ENCODE data around the gene DXO.
"Not testable (repeated sequence)": the region's sequence is repeated elsewhere in the genome, so short reads cannot be mapped to it uniquely, and the experiment has no call there.

DXO gene

GRCh38 chr6:31945154-31945506, 26.8 kb downstream of the DXO start:
- peaks cover 2 to 9% of the 10 kb centered on the region in 2 donors for H3K27me3 ChIP-seq (ENCODE audit: control insufficient read depth in 1 of 2, insufficient read depth in 2 of 2, low read length in 2 of 2)
- no peaks in the 10 kb centered on the region for H3K36me3 ChIP-seq (ENCODE audit: control insufficient read depth in 2 of 2, insufficient read depth in 2 of 2, low read length in 2 of 2)
- H3K9me3 ChIP-seq (ENCODE audit: control insufficient read depth in 2 of 2, low read length in 2 of 2): no peaks in the 10 kb centered on the region
- H3K4me1 ChIP-seq (ENCODE audit: control insufficient read depth, insufficient read depth, low read length): peaks cover 16% of the 10 kb centered on the region
- peak overlapping the region; percentile 53 for H3K27ac ChIP-seq (ENCODE audit: low read length)
- no peak overlapping the region for H3K9ac ChIP-seq (ENCODE audit: low read length in 2 of 2)
- peak overlapping the region in 1 of 2 donors; percentile 66 for H3K4me3 ChIP-seq (ENCODE audit: low read length in 2 of 2)

DNA sequence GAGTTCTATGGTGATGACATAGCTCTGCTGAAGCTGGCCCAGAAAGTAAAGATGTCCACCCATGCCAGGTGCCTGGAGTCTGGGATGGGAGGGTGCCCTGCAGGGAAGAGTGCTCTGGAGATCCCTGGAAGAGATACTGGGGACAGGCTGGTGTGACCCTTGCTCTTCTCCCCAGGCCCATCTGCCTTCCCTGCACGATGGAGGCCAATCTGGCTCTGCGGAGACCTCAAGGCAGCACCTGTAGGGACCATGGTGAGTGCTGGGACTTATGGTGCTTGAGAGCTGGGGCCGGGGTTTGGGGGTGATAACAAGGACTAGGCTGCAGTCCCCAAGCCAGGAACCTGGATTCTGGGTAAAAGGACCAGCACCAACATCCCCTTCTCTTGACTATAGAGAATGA, 28.2 kb downstream of the DXO start:
- H3K36me3 ChIP-seq (ENCODE audit: control insufficient read depth in 2 of 2, insufficient read depth in 2 of 2, low read length in 2 of 2): no peaks in the 10 kb centered on the region
- H3K4me1 ChIP-seq (ENCODE audit: control insufficient read depth, insufficient read depth, low read length): peaks cover 16% of the 10 kb centered on the region
- no peak overlapping the region for H3K27ac ChIP-seq (ENCODE audit: low read length)
- no peaks in the 10 kb centered on the region for H3K9me3 ChIP-seq (ENCODE audit: control insufficient read depth in 2 of 2, low read length in 2 of 2)
- no peak overlapping the region for H3K9ac ChIP-seq (ENCODE audit: low read length in 2 of 2)
- H3K4me3 ChIP-seq (ENCODE audit: low read length in 2 of 2): no peak overlapping the region
- peaks cover 2 to 9% of the 10 kb centered on the region in 2 donors for H3K27me3 ChIP-seq (ENCODE audit: control insufficient read depth in 1 of 2, insufficient read depth in 2 of 2, low read length in 2 of 2)

DNA sequence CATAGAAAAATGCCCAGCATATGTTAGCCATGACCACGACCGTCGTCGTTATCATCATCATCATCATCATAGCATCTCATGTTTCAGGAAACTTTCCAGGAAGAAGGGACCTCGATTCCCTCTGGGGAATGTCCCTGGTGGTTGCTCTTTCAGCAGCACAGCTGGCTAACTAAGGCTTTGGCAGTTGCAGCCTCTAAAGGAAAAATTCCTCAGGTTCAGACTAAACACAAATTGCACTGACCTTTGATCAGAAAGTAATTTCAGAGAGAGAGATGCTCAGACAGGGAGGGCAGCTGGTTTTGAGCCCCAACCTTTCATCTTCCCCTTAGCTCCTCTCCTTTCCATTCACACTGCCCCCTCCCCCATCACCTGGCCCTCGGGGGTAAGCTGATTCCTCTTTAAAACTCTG, 31.7 kb downstream of the DXO start:
- H3K27ac ChIP-seq (ENCODE audit: low read length): no peak overlapping the region
- no peak overlapping the region for H3K4me3 ChIP-seq (ENCODE audit: low read length in 2 of 2)
- no peaks in the 10 kb centered on the region for H3K9me3 ChIP-seq (ENCODE audit: control insufficient read depth in 2 of 2, low read length in 2 of 2)
- no peak overlapping the region for H3K9ac ChIP-seq (ENCODE audit: low read length in 2 of 2)
- H3K27me3 ChIP-seq (ENCODE audit: control insufficient read depth in 1 of 2, insufficient read depth in 2 of 2, low read length in 2 of 2): peaks cover 2 to 9% of the 10 kb centered on the region in 2 donors
- no peaks in the 10 kb centered on the region for H3K36me3 ChIP-seq (ENCODE audit: control insufficient read depth in 2 of 2, insufficient read depth in 2 of 2, low read length in 2 of 2)
- peaks cover 3% of the 10 kb centered on the region for H3K4me1 ChIP-seq (ENCODE audit: control insufficient read depth, insufficient read depth, low read length)

GRCh38 chr6:31935823-31936222, 36.1 kb downstream of the DXO start:
- no peak overlapping the region for H3K9ac ChIP-seq (ENCODE audit: low read length in 2 of 2)
- peaks cover 0 to 3% of the 10 kb centered on the region in 2 donors for H3K27me3 ChIP-seq (ENCODE audit: control insufficient read depth in 1 of 2, insufficient read depth in 2 of 2, low read length in 2 of 2)
- H3K4me1 ChIP-seq (ENCODE audit: control insufficient read depth, insufficient read depth, low read length): no peaks in the 10 kb centered on the region
- no peaks in the 10 kb centered on the region for H3K9me3 ChIP-seq (ENCODE audit: control insufficient read depth in 2 of 2, low read length in 2 of 2)
- no peaks in the 10 kb centered on the region for H3K36me3 ChIP-seq (ENCODE audit: control insufficient read depth in 2 of 2, insufficient read depth in 2 of 2, low read length in 2 of 2)
- no peak overlapping the region for H3K4me3 ChIP-seq (ENCODE audit: low read length in 2 of 2)
- no peak overlapping the region for H3K27ac ChIP-seq (ENCODE audit: low read length)

- no peak overlapping the region for H3K4me3 ChIP-seq (ENCODE audit: low read length in 2 of 2)
- peaks cover 0 to 3% of the 10 kb centered on the region in 2 donors for H3K27me3 ChIP-seq (ENCODE audit: control insufficient read depth in 1 of 2, insufficient read depth in 2 of 2, low read length in 2 of 2)
- no peak overlapping the region for H3K27ac ChIP-seq (ENCODE audit: low read length)
- H3K4me1 ChIP-seq (ENCODE audit: control insufficient read depth, insufficient read depth, low read length): no peaks in the 10 kb centered on the region
- no peaks in the 10 kb centered on the region for H3K36me3 ChIP-seq (ENCODE audit: control insufficient read depth in 2 of 2, insufficient read depth in 2 of 2, low read length in 2 of 2)
- H3K9ac ChIP-seq (ENCODE audit: low read length in 2 of 2): no peak overlapping the region
- H3K9me3 ChIP-seq (ENCODE audit: control insufficient read depth in 2 of 2, low read length in 2 of 2): no peaks in the 10 kb centered on the region
These were observed 36.9 kb downstream of the DXO start for GRCh38 chr6:31935021-31935420.

DNA sequence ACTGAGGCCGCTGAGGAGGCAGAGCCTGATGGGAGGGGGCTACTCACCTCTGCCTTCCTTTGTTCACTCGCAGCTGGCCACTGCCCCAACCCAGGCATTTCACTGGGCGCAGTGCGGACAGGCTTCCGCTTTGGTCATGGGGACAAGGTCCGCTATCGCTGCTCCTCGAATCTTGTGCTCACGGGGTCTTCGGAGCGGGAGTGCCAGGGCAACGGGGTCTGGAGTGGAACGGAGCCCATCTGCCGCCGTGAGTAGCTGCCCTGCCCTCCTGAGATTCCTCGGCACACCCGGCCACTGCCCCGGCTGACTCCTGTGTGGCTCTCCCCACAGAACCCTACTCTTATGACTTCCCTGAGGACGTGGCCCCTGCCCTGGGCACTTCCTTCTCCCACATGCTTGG, 38.4 kb downstream of the DXO start:
- no peak overlapping the region for H3K27ac ChIP-seq (ENCODE audit: low read length)
- no peak overlapping the region for H3K4me3 ChIP-seq (ENCODE audit: low read length in 2 of 2)
- no peaks in the 10 kb centered on the region for H3K9me3 ChIP-seq (ENCODE audit: control insufficient read depth in 2 of 2, low read length in 2 of 2)
- no peaks in the 10 kb centered on the region for H3K36me3 ChIP-seq (ENCODE audit: control insufficient read depth in 2 of 2, insufficient read depth in 2 of 2, low read length in 2 of 2)
- no peak overlapping the region for H3K9ac ChIP-seq (ENCODE audit: low read length in 2 of 2)
- peaks cover 0 to 3% of the 10 kb centered on the region in 2 donors for H3K27me3 ChIP-seq (ENCODE audit: control insufficient read depth in 1 of 2, insufficient read depth in 2 of 2, low read length in 2 of 2)
- no peaks in the 10 kb centered on the region for H3K4me1 ChIP-seq (ENCODE audit: control insufficient read depth, insufficient read depth, low read length)

- H3K4me3 ChIP-seq (ENCODE audit: low read length in 2 of 2); H3K9me3 ChIP-seq (ENCODE audit: control insufficient read depth in 2 of 2, low read length in 2 of 2); H3K27me3 ChIP-seq (ENCODE audit: control insufficient read depth in 1 of 2, insufficient read depth in 2 of 2, low read length in 2 of 2); H3K27ac ChIP-seq (ENCODE audit: low read length); H3K9ac ChIP-seq (ENCODE audit: low read length in 2 of 2); H3K4me1 ChIP-seq (ENCODE audit: control insufficient read depth, insufficient read depth, low read length); H3K36me3 ChIP-seq (ENCODE audit: control insufficient read depth in 2 of 2, insufficient read depth in 2 of 2, low read length in 2 of 2): not testable (repeated sequence)
These were observed 39.8 kb downstream of the DXO start for GRCh38 chr6:31932137-31932536.

DNA sequence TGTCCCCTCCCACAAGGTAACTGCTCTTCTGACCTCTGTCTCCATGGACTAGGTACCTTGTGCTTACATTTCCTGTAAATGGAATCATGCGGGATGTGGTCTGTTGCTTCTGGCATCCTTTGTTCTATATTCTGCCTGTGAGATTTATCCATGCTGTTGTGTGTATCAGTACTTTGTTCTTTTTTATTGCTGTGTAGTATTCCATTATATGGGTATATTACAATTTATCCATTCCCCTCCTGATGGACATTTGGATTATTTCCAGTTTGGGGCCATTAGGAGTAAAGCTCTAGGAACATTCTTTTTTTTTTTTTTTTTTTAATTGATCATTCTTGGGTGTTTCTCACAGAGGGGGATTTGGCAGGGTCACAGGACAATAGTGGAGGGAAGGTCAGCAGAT, 41.0 kb downstream of the DXO start:
- Histone ChIP-seq H3K36me3 (ENCODE audit: control insufficient read depth in 2 of 2, insufficient read depth in 2 of 2, low read length in 2 of 2) (no peaks in the 10 kb centered on the region), H3K27me3 (ENCODE audit: control insufficient read depth in 1 of 2, insufficient read depth in 2 of 2, low read length in 2 of 2) (peaks cover 0 to 6% of the 10 kb centered on the region in 2 donors), H3K4me3 (ENCODE audit: low read length in 2 of 2) (no peak overlapping the region), H3K9ac (ENCODE audit: low read length in 2 of 2) (no peak overlapping the region), H3K4me1 (ENCODE audit: control insufficient read depth, insufficient read depth, low read length) (no peaks in the 10 kb centered on the region), H3K9me3 (ENCODE audit: control insufficient read depth in 2 of 2, low read length in 2 of 2) (no peaks in the 10 kb centered on the region), H3K27ac (ENCODE audit: low read length) (no peak overlapping the region)

GRCh38 chr6:31928672-31928939, 43.3 kb downstream of the DXO start:
- H3K27ac ChIP-seq (ENCODE audit: low read length): no peak overlapping the region
- no peaks in the 10 kb centered on the region for H3K9me3 ChIP-seq (ENCODE audit: control insufficient read depth in 2 of 2, low read length in 2 of 2)
- no peak overlapping the region for H3K4me3 ChIP-seq (ENCODE audit: low read length in 2 of 2)
- H3K9ac ChIP-seq (ENCODE audit: low read length in 2 of 2): no peak overlapping the region
- no peaks in the 10 kb centered on the region for H3K4me1 ChIP-seq (ENCODE audit: control insufficient read depth, insufficient read depth, low read length)
- no peaks in the 10 kb centered on the region for H3K36me3 ChIP-seq (ENCODE audit: control insufficient read depth in 2 of 2, insufficient read depth in 2 of 2, low read length in 2 of 2)
- H3K27me3 ChIP-seq (ENCODE audit: control insufficient read depth in 1 of 2, insufficient read depth in 2 of 2, low read length in 2 of 2): peaks cover 0 to 6% of the 10 kb centered on the region in 2 donors

GRCh38 chr6:31927863-31928671, 43.9 kb downstream of the DXO start:
- H3K9me3 ChIP-seq (ENCODE audit: control insufficient read depth in 2 of 2, low read length in 2 of 2): no peaks in the 10 kb centered on the region
- no peak overlapping the region for H3K9ac ChIP-seq (ENCODE audit: low read length in 2 of 2)
- H3K4me3 ChIP-seq (ENCODE audit: low read length in 2 of 2): peak overlapping the region in 1 of 2 donors; percentile 44
- H3K27me3 ChIP-seq (ENCODE audit: control insufficient read depth in 1 of 2, insufficient read depth in 2 of 2, low read length in 2 of 2): peaks cover 0 to 6% of the 10 kb centered on the region in 2 donors
- no peak overlapping the region for H3K27ac ChIP-seq (ENCODE audit: low read length)
- H3K36me3 ChIP-seq (ENCODE audit: control insufficient read depth in 2 of 2, insufficient read depth in 2 of 2, low read length in 2 of 2): no peaks in the 10 kb centered on the region
- no peaks in the 10 kb centered on the region for H3K4me1 ChIP-seq (ENCODE audit: control insufficient read depth, insufficient read depth, low read length)

DNA sequence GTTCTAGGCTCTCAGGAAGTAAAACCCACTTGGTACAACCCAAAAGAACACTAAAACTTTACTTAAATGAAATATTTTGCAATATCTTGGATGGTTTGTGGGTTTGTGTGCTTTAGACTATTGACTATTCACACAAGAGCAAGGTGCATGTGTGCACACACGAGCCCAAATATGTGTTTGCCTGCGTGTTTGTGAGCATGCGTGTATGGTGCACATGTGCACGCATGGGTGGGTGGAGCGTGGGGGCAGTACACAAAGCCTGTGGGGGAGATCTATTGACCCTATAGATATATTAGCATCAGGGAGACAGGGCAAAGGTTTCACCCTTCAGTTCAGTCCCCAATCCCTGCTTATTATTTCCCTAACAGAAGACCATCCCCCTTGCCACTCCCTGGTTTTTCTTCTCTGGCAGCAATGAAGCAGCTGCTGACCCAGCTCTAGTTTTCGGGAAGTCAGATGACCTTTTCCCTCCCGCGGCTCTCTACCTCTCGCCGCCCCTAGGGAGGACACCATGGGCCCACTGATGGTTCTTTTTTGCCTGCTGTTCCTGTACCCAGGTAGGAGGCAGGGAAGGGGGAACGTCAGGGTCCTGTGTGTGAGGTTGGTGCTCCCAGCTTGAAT, 44.6 kb downstream of the DXO start, which contains the start of gene C2:
Gene C2, plus strand, starts transcription at position 476 of the 621 bp plus-strand sequence. Its CDS starts 36 bp downstream, at position 512.
- Histone ChIP-seq H3K9me3 (ENCODE audit: control insufficient read depth in 2 of 2, low read length in 2 of 2) (no peaks in the 10 kb centered on the region), H3K27me3 (ENCODE audit: control insufficient read depth in 1 of 2, insufficient read depth in 2 of 2, low read length in 2 of 2) (peaks cover 0 to 6% of the 10 kb centered on the region in 2 donors), H3K4me1 (ENCODE audit: control insufficient read depth, insufficient read depth, low read length) (no peaks in the 10 kb centered on the region), H3K36me3 (ENCODE audit: control insufficient read depth in 2 of 2, insufficient read depth in 2 of 2, low read length in 2 of 2) (no peaks in the 10 kb centered on the region), H3K27ac (ENCODE audit: low read length) (no peak within 1 kb of the TSS), H3K9ac (ENCODE audit: low read length in 2 of 2) (no peak within 1 kb of the TSS), H3K4me3 (ENCODE audit: low read length in 2 of 2) (peak within 1 kb of the TSS in 1 of 2 donors; percentile 44)

Measured in stomach smooth muscle (tissue), 2 donors.